ENCODE measurements around the gene ZNF138.

GRCh38 chr7:64863969-64864368, 69.7 kb downstream of the ZNF138 start:
- no peak for TF ChIP-seq POLR2A (IDR thresholded peaks at IDR 0.05)
- no peak for TF ChIP-seq CTCF (IDR thresholded peaks at IDR 0.05)

Data from right lobe of liver (tissue), 4 donors.